HG03558 (cell line): ENCODE measurements around the gene ZBTB14.

Experiments used
- ATAC-seq: cut with Tn5 transposase; IDR thresholded peaks from one replicate; pipeline ENCODE4 v1.9.1; 2021; ENCODE audit warnings: moderate number of reproducible peaks; ENCODE audit not compliant: unreplicated experiment; ENCODE audit errors: extremely low read depth

The ZBTB14 gene

DNA sequence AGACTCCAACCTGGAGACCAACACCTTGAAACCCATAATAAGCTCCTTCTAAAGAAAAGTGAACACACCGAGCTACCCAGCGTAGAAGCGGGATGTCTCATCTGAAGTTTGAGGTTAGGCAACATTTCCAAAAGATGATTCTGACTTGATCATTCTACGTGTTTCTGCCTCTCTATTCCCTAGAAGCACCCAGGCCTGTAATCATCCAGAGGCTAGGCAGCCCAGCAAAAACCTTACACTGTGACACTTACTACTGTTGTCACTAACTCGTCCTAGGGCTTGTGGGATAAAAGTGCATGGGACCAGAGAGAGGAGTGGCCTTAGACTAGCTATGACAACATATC is 1.4 kb downstream of the ZBTB14 start:
- no peak for ATAC-seq

DNA sequence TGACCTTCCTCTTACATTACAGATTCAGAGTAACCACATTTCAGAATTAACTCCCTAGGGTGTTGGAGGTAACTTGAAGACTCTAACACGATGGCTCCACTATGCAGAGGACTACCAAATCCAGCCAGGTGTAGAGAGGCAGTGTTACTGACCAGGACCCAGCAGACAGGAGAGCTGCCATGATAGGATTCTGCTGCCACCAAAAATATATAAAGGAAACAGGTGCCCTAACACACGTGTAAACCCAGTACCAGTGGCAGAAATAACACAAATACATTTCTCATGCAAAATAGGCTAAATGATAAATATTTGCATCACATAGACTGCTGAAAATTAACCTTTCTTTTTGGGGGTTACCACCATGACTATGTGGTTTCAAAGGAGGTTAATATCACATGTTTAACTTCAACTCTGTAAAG is 7.0 kb downstream of the ZBTB14 start:
- ATAC-seq, result peak; percentile 58

DNA sequence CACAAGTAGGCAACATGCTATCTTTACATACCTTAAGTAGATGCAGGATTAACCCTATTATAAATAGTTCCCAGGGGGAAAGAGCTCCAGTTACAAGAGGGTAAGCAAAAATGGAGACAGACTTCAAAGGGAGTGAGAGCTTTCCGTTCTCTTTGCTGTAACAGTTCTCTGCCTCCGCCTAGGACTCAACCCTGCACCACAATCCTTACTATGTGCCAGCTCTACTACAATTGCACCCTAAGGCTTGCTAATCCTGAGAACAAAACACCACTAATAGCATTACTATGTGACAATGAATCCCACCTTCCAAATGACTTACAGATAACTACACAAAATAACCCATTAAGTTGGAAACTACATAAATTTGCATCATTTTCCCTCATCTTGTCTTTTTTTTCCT is 7.7 kb downstream of the ZBTB14 start:
- ATAC-seq, result no peak

DNA sequence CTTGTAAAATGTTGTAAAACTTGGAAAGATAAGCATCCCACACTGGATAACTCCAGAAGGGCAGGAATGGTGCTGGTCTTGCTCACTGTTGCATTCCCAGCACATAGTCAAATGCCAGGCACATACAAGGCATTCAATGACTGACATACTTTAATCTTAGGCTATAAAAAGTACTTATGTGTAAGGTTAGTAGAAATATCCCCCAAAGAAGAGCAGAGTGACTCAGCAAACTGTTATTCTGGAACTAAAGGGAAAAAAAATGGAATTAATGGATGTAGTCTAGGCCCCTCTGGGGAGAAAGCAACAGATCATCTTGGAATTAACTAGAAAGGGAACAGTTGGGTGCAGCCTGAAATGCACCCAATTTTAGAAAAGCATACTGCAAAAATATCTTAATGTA is 9.0 kb downstream of the ZBTB14 start:
- no peak for ATAC-seq

- no peak for ATAC-seq
Observed at GRCh38 chr18:5285326-5285725, 10.2 kb downstream of the ZBTB14 start.

GRCh38 chr18:5284808-5285207 is 10.7 kb downstream of the ZBTB14 start:
- no peak for ATAC-seq

DNA sequence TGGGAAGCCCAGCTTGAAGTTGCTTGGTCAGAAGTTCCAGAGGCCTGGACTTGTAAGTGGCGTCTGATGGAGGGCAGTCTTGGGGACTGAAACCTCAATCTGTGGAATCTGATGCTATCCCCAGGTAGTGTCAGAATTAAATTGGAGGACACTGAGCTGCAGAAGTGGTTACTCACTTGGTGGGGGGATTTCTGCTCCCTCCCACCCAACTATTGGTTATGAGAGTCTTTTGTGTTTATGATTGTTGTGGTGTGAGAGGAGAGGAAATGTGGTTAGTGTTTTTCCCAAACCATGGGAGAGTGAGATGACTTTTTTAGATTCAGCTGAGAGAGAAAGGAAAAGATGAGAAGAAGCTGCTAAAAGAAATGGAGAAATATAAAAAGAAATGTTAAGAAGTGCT is 12.8 kb downstream of the ZBTB14 start:
- ATAC-seq, result no peak

- ATAC-seq, result no peak
Observed at GRCh38 chr18:5276947-5277346, 18.6 kb downstream of the ZBTB14 start.

GRCh38 chr18:5275872-5276271 is 19.7 kb downstream of the ZBTB14 start:
- ATAC-seq, result no peak

GRCh38 chr18:5268874-5269273 is 26.7 kb downstream of the ZBTB14 start:
- no peak for ATAC-seq

DNA sequence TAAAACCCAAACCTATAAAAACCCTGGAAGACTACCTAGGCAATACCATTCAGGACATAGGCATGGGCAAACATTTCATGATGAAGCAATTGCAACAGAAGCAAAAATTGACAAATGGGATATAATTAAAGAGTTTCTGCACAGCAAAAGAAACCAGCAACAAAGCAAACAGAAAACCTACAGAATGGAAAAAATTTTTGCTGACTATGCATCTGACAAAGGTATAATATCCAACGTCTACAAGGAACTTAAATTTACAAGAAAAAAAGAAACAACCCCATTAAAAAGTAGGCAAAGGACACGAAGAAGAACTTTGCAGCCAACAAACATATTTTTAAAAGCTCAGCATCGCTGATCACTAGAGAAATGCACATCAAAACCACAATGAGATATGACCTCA is 28.8 kb downstream of the ZBTB14 start:
- ATAC-seq, result no peak

- ATAC-seq, result no peak
Observed at GRCh38 chr18:5253910-5254309, 41.6 kb downstream of the ZBTB14 start.

DNA sequence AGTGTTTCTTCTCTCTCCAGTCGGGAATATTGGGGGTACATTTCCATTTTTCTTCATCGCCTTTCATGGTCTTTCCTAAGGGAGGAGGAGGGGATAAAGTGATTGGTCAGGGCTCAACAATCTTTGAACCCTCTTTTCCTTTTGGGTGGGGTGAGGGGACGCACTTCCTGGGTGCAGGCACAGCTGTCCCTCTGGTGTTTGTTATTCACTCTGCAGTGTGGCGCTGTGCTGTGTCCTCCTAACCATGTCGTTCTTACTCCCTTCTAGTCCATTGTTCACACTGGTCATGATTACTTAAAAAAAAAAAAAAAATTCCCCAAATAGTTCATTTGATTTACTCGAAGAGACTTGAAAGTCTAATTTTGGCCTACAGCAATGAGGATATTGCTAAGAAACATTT is 44.4 kb downstream of the ZBTB14 start:
- no peak for ATAC-seq

DNA sequence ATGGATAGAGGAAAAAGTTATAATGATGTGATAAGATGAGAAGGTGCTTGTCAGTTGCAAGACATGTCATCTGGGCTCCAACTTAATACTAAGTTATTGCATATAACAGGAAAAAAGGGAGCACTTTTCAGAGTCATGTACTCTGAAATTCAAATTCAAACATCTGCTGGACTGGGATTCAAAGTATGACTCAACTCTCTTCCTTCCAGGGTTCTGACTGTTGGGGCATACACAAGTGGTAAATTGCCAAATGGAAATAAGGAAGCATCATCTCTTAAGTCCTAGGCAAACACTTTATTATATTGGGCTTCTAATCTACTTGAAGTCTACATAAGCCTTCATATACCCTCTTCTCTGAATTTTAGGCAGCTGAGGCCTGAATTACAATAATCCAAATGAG is 44.9 kb downstream of the ZBTB14 start:
- no peak for ATAC-seq

DNA sequence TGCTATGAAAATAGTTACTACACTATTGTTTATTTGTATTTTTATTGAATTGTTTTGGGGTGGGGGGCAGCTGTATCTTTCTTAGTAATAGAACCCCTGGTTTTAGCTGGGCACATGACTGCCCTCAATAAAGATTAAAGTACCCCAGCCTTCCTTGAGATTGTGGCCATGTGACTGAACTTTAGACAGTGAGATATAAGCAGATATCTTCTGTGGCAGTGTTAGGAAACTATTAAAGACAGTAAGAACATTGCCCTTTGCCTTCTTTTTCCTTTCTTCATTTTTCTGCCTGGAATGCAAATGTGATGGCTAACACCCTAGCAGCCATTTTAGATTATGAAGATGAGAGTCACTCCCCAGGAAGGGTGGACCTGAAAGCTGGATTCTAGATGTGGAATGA is 50.6 kb downstream of the ZBTB14 start:
- ATAC-seq, result no peak

DNA sequence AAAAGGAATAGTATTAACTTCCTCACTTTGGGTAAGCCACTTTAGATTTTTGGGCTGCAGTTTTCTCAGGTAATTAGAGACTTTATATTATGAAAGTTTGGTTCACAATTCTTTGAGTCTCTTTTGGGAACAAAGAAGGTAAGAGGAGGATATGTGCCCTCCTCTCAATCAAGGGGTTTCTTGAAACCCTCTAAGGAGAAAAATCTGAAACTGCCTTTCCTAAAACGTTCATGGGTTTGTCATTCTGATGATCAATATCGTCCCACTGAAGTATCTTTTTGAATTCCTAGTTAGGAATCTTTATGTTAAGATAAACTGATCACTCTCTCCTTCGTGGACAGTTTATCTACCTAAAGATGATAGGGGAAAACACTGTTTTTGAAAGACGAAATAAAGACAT is 56.1 kb downstream of the ZBTB14 start:
- ATAC-seq, result no peak
